Activated naive CD4-positive, alpha-beta T cell treated with anti-CD3 and anti-CD28 coated beads for 36 hours (primary cell): ENCODE results near the gene TSC1. TPM values are rescaled to one million over a fixed set of nuclear protein-coding genes. Genes with fewer than 3 reads are reported as not detected.

ENCODE experiments used
- CTCF ChIA-PET: fragments of 350-600 bp; sonication (Branson Sonifier 250); formaldehyde crosslinking; loops from one replicate; lab custom pipeline; 2021; ENCODE audit warnings: antibody characterized with exemption; lab: Charles Lee
- DNase-seq: peaks from one replicate; pipeline ENCODE4 v3.0.0-alpha.2; 2020
- H3K27ac Mint-ChIP-seq: one replicate; pipeline ENCODE4 v1.8.0; 2021; ENCODE audit warnings: mild to moderate bottlenecking, mixed read lengths
- H3K27me3 Mint-ChIP-seq: one replicate; pipeline ENCODE4 v1.8.0; 2021; ENCODE audit warnings: low read depth, mixed read lengths
- H3K36me3 Mint-ChIP-seq: one replicate; pipeline ENCODE4 v1.8.0; 2021; ENCODE audit warnings: low read depth, mixed read lengths
- H3K4me1 Mint-ChIP-seq: one replicate; pipeline ENCODE4 v1.8.0; 2021; ENCODE audit warnings: low read depth, mixed read lengths
- H3K4me3 Mint-ChIP-seq: one replicate; pipeline ENCODE4 v1.8.0; 2021; ENCODE audit warnings: mild to moderate bottlenecking, moderate library complexity, mixed read lengths
- H3K9me3 Mint-ChIP-seq: one replicate; pipeline ENCODE4 v1.8.0; 2021; ENCODE audit warnings: mixed read lengths
- intact Hi-C: fragments of 100-400 bp; cut with micrococcal nuclease; formaldehyde crosslinking; loops from one replicate; pipeline ENCODE4 v1.15.1; 2023
- total RNA-seq, 2 experiments: library from RNA; stranded (reverse); gene quantifications; one replicate each; pipeline ENCODE4 v1.2.3, GENCODE V29; 2021

TSC1 gene
- total RNA-seq, 2 experiments from 2014 or later: 18.8 to 19.7 TPM

DNA sequence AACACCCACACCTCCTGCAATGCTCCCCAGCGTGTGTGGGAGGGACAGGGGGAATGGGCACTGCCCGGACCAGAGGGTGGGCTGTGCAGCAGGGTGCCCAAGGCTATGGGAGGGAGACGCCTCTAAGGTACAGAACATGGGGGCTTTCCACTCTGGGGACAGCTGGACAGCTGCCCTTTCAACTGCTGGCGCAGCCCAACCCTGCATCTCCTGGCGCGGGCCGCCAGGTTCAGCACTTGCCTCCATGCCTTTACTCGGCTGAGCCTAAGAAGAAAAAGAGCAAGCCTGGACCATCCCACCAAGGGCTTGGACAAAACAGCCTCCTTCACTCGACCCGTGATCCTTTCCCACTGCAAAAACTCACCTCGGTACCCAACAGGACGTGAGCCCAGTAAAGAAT is 81.3 kb downstream of the TSC1 start:
- no peaks in the 10 kb centered on the region for H3K27me3 Mint-ChIP-seq
- H3K4me3 Mint-ChIP-seq: no peak overlapping the region
- H3K36me3 Mint-ChIP-seq: no peaks in the 10 kb centered on the region
- CTCF ChIA-PET: no interaction called here
- intact Hi-C loops: no loop called here
- no peaks in the 10 kb centered on the region for H3K9me3 Mint-ChIP-seq
- DNase-seq: no peak
- H3K27ac Mint-ChIP-seq: no peak overlapping the region
- peaks cover 1% of the 10 kb centered on the region for H3K4me1 Mint-ChIP-seq

DNA sequence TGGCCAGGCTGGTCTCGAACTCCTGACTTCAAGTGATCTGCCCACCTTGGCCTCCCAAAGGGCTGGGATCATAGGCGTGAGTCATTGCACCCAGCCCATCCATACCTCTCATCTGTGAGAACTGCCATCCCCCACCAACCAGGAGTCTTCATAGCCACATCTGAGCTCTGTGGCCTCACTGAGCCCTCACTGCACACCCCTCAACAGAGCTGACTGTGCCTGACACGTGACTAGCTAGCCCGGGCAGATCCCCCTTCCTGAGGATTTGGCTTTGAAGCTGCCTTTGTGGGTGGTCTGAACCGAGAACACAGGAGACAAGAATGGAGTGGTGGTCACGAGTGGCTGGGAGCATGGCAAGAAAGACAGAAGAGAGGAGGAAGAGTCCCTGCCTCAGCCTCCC is 81.9 kb downstream of the TSC1 start:
- DNase-seq: no peak

DNA sequence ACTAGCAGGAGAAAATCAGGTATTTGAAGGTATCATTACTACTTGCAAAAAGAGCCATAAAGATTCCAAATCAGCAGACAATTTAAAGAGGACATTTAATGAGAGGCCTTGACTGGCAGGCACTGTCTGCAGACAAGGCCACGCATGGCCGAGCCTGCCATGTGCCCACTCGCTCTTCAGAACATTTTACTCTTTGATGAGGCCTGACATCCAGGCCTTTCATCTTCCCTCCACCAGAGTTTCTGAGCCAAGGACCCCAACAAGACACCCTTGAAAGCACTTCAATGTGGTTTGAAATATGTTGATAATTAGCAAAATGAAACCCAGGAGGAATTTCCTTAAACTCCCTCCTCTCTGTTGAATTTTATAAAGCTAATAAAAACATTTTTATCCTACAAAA is 82.8 kb downstream of the TSC1 start:
- DNase-seq: no peak
- H3K36me3 Mint-ChIP-seq: no peaks in the 10 kb centered on the region
- H3K4me3 Mint-ChIP-seq: no peak overlapping the region
- intact Hi-C loops: no loop called here
- peaks cover 1% of the 10 kb centered on the region for H3K4me1 Mint-ChIP-seq
- H3K27ac Mint-ChIP-seq: no peak overlapping the region
- no peaks in the 10 kb centered on the region for H3K9me3 Mint-ChIP-seq
- CTCF ChIA-PET: no interaction called here
- H3K27me3 Mint-ChIP-seq: no peaks in the 10 kb centered on the region

More for the DNA sequence above, 81.9 kb downstream of the TSC1 start:
- Mint-ChIP-seq H3K27ac (no peak overlapping the region), H3K27me3 (no peaks in the 10 kb centered on the region), H3K4me3 (no peak overlapping the region), H3K9me3 (no peaks in the 10 kb centered on the region), H3K36me3 (no peaks in the 10 kb centered on the region), H3K4me1 (peaks cover 1% of the 10 kb centered on the region)
- intact Hi-C loops: no loop called here
- CTCF ChIA-PET: interaction anchor here (0.6 kb wide), 1 partner anchor 497 kb away, joined by 3 read pairs; no protein-coding TSS in a partner anchor

DNA sequence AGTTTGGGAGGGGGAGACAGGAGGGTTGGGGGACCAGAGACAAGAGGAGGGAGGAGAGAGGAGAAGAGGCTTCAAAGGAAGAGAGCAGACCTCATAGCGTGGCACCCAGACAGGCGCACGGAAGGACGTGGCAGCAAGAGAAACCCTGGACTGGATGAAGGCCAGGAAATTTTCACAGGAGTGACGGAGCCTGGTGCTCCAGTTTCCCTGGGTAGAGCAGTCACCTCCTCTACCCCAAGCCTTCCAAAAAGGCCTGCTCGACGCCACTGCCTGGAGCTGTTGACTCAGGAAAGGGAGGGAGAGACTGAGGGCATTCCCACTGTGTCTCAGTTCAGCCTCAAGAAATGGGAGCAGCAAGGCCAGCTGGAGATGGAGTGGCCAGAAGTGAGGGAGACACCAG is 85.7 kb downstream of the TSC1 start:
- Mint-ChIP-seq H3K36me3 (no peaks in the 10 kb centered on the region), H3K27ac (no peak overlapping the region), H3K27me3 (no peaks in the 10 kb centered on the region), H3K4me3 (no peak overlapping the region), H3K4me1 (peaks cover 1% of the 10 kb centered on the region), H3K9me3 (no peaks in the 10 kb centered on the region)
- CTCF ChIA-PET: interaction anchor here (0.6 to 0.7 kb wide), 2 partner anchors 30 to 51 kb away, joined by 3 to 4 read pairs; no protein-coding TSS in a partner anchor
- no peak for DNase-seq
- intact Hi-C loops: no loop called here

DNA sequence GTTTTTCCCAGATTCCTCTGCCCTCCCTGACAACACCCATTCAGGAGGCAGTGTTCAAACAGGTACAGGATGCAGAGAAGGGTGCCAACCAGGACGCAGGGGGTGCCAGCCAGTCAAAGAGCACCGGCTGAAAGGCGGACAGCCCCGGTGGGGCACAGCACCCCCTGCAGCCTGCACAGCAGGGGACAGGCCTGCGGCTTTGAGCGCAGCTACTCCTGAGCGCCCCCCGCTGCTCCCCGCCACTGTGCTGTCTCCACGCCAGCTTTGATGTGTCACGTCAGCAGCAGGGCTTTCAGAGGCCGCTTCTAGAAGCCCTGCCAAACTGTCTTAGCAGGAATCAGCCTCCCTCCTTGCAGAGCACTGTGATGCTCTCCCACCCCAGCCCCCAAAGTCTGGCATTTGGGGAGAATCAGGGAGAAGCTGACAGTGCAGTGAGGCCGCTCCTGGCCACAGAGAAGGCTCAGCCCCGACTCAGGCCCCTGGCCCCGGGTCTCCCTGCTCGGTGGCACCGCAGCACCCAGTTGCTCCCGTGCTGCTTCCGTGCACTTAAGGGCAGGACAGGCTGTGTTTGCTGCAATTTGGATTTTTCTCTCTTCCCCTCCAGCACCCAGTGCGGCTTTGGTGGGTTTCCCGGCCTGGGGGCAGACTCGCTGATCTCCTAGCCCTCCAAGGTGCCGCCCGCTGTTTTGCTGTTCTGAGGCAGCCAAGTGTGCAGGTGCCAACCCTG is 86.6 kb downstream of the TSC1 start:
- no peaks in the 10 kb centered on the region for H3K9me3 Mint-ChIP-seq
- no peak for DNase-seq
- CTCF ChIA-PET: no interaction called here
- no peak overlapping the region for H3K27ac Mint-ChIP-seq
- H3K36me3 Mint-ChIP-seq: no peaks in the 10 kb centered on the region
- no peak overlapping the region for H3K4me3 Mint-ChIP-seq
- no peaks in the 10 kb centered on the region for H3K27me3 Mint-ChIP-seq
- peaks cover 1% of the 10 kb centered on the region for H3K4me1 Mint-ChIP-seq
- intact Hi-C loops: no loop called here

DNA sequence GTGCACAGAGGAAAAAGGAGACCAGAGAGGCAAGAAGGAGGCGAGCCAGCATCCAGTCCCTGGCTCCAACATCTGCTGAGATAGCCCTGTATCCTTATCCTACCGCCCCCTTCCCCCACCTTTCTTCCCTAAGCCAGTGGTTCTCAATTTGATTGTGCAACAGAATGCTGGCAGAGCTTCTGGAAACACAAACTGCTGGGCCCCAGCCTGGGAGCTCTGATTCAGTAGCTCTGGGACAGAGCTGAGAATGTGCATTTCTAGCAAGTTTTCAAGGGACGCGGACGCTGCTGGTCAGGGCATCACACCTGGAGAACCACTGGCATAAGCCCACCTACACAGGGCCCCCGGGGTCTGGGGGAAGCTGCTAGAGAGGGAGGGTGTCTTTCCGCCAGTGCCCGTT is 87.4 kb downstream of the TSC1 start:
- H3K27ac Mint-ChIP-seq: no peak overlapping the region
- H3K4me1 Mint-ChIP-seq: no peaks in the 10 kb centered on the region
- H3K27me3 Mint-ChIP-seq: no peaks in the 10 kb centered on the region
- H3K36me3 Mint-ChIP-seq: no peaks in the 10 kb centered on the region
- intact Hi-C loops: no loop called here
- CTCF ChIA-PET: interaction anchor here (0.7 kb wide), 1 partner anchor 44 kb away, joined by 5 read pairs; no protein-coding TSS in a partner anchor
- no peak for DNase-seq
- H3K4me3 Mint-ChIP-seq: no peak overlapping the region
- no peaks in the 10 kb centered on the region for H3K9me3 Mint-ChIP-seq

DNA sequence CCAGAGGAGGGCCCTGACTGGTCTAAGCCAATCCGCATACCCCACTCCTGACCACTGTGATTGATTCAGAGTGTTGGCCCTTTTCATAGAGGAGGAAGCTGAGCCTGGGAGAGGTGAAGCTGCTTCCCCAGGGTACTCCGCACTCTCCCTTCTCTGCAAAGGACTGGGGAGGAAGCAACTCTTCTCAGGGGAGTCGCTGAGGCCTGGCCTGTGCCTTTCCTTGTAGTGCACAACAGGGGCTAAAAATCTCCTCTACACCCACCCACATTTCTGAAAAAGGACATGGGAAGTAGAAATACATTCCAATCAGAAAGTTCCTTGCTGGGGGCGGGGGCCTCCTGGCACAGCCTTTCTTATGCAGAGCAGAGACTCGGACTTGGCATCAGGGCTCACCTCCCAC is 88.5 kb downstream of the TSC1 start:
- Mint-ChIP-seq H3K9me3 (no peaks in the 10 kb centered on the region), H3K27ac (no peak overlapping the region), H3K4me1 (peaks cover 4% of the 10 kb centered on the region), H3K36me3 (no peaks in the 10 kb centered on the region), H3K27me3 (no peaks in the 10 kb centered on the region), H3K4me3 (no peak overlapping the region)
- intact Hi-C loops: no loop called here
- no peak for DNase-seq
- CTCF ChIA-PET: no interaction called here

DNA sequence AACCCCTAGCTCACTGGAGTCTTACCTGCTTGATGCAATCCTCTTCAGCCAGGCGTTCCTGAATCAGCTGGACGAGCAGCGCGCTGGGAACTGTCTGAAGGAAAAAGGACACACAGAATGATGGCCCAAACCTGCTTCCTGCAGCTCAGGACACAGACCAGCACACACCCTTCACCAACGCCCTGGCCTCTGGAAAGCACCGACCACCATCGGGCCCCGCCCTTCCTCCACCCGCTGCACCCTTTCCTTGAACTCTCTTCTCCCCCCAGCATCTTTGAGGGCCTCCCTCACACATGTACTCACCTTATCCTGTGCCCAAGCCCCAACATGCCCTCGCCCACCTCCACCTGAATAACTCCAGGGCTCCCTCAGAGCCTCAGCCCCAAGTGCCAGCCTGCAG is 89.6 kb downstream of the TSC1 start:
- no peaks in the 10 kb centered on the region for H3K9me3 Mint-ChIP-seq
- intact Hi-C loops: no loop called here
- no peak overlapping the region for H3K27ac Mint-ChIP-seq
- CTCF ChIA-PET: no interaction called here
- H3K27me3 Mint-ChIP-seq: no peaks in the 10 kb centered on the region
- no peak overlapping the region for H3K4me3 Mint-ChIP-seq
- no peaks in the 10 kb centered on the region for H3K36me3 Mint-ChIP-seq
- H3K4me1 Mint-ChIP-seq: peaks cover 8% of the 10 kb centered on the region
- DNase-seq: no peak

DNA sequence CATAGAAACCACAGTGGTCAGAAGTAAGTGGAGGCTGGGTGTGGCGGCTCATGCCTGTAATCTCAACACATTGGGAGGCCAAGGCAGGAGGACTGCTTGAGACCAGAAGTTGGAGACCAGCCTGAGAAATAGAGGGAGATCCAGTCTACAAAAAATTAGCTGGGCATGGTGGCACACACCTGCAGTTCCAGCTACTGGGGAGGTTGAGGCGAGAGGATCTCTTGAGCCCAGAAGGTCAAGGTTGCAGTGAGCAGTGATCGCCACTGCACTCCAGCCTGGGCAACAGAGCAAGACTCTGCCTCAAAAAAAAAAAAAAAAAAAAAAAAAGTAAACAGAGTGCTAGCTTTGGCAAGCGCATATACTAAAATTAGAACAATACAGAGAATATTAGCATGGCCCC is 90.9 kb downstream of the TSC1 start:
- H3K4me3 Mint-ChIP-seq: no peak overlapping the region
- peaks cover 18% of the 10 kb centered on the region for H3K4me1 Mint-ChIP-seq
- CTCF ChIA-PET: no interaction called here
- intact Hi-C loops: no loop called here
- no peak for DNase-seq
- H3K9me3 Mint-ChIP-seq: no peaks in the 10 kb centered on the region
- no peaks in the 10 kb centered on the region for H3K36me3 Mint-ChIP-seq
- H3K27me3 Mint-ChIP-seq: no peaks in the 10 kb centered on the region
- H3K27ac Mint-ChIP-seq: no peak overlapping the region

DNA sequence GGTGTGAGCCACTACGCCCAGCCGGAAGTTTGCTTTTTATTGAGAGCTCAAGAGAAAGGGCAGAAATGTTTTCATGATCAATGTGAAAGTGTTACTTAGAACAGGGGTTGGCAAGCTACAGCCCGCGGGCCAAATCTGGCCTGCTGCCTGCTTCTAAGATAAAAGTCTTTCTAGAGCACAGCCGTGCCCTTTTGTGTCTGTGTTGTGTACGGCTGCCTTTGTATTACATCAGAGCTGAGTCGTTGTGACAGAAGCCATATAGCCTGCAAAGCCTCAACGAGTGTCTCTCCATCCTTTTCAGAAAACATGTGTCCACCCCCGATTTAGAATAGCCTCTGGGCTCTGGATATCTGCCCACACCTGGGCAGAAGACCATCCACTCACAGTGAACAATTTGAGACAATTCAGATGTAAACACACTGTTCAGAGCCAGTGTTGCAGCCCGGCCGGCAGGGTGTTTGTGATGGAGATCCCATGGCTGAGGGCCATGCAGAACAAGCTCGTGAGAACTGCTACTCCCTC is 95.2 kb downstream of the TSC1 start:
- DNase-seq: peak; percentile 31
- peak overlapping the region; percentile 45 for H3K4me3 Mint-ChIP-seq
- intact Hi-C loops: loop anchor here (5.0 kb wide), 1 partner anchor 123 kb away; no protein-coding TSS in a partner anchor

DNA sequence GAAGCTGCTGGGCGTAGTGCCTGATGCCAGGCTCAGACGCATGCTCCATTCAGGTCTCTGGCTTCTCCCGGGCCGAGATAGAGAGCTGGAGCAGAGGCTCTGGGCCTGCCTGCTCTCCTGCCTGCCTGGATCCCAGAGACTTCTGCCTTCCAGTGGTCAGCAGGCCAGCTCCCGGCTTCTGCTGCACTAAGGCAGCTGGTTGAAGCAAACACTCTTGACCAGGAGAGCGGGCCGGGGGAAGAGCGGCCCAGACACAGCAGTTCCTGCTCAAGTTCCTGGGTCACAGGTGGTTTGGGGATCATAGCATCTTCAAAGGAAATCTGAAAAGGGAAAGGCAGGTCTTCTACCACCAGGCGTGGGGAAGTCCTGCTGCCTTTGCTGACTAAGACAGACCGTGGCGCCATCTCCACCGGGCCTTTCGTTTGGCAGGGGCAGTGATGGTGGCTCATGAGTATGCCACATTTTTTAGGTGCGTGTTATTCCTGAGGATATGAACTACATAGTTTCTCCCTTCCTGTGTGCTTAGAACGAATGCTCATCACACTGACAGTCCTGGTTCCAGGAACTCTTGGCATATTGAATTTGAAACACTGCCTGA is 97.4 kb downstream of the TSC1 start:
- no peak overlapping the region for H3K4me3 Mint-ChIP-seq
- no peak for DNase-seq
- H3K36me3 Mint-ChIP-seq: no peaks in the 10 kb centered on the region
- H3K27me3 Mint-ChIP-seq: no peaks in the 10 kb centered on the region
- intact Hi-C loops: loop anchor here (5.0 kb wide), 1 partner anchor 125 kb away; no protein-coding TSS in a partner anchor
- no peak overlapping the region for H3K27ac Mint-ChIP-seq
- CTCF ChIA-PET: interaction anchor here (0.5 to 0.6 kb wide), 2 partner anchors 53 to 109 kb away, joined by 3 to 4 read pairs; no protein-coding TSS in a partner anchor
- H3K4me1 Mint-ChIP-seq: peaks cover 19% of the 10 kb centered on the region
- H3K9me3 Mint-ChIP-seq: no peaks in the 10 kb centered on the region

More for the DNA sequence above, 95.2 kb downstream of the TSC1 start:
- peak overlapping the region; percentile 81 for H3K27ac Mint-ChIP-seq
- H3K4me1 Mint-ChIP-seq: peaks cover 19% of the 10 kb centered on the region
- H3K36me3 Mint-ChIP-seq: no peaks in the 10 kb centered on the region
- H3K27me3 Mint-ChIP-seq: no peaks in the 10 kb centered on the region
- no peaks in the 10 kb centered on the region for H3K9me3 Mint-ChIP-seq
- CTCF ChIA-PET: interaction anchor here (0.6 to 3.3 kb wide), 4 partner anchors 52 to 341 kb away, joined by 3 to 16 read pairs (median 4); no protein-coding TSS in a partner anchor

DNA sequence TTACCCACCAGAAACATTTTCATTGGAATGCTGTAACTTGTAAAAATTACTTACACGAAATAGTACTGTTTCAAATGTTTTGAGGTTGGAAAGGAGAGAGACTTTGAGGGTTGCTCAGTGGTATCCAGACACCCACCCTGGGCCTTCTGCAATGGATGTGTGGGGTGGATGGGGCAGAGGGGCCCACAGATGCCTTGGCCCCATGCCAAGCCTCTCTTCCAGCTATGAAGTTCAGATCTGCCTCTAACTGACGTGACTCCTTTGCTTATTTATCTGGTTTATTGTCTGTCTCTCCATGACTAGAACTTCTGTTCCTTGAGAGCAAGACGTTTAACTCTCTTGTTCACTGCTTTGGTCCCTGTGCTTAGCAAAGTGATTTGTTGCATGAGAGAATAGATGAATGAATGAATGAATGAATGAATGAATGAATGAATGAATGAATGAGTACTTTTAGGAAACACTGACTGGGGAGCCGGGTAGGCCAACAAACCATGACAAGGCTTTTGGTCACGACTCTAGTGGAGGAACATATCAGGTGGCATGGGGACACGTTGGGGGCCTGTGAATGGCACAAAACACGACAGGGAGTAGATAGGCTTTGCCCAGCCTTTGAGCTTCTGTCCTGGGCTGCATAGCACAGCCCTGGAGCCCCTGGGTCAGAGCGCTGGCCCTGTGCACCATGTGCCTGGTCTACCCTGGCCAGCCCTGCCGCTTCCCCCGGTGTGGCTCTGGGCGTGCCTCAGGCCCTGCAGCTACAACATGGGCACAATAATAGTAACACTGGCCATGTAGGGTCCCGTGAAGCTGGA is 98.1 kb downstream of the TSC1 start:
- Mint-ChIP-seq H3K9me3 (no peaks in the 10 kb centered on the region), H3K4me3 (no peak overlapping the region), H3K36me3 (no peaks in the 10 kb centered on the region), H3K27me3 (no peaks in the 10 kb centered on the region), H3K27ac (no peak overlapping the region), H3K4me1 (peaks cover 19% of the 10 kb centered on the region)
- no peak for DNase-seq
- intact Hi-C loops: loop anchor here (5.0 kb wide), 1 partner anchor 126 kb away; no protein-coding TSS in a partner anchor
- CTCF ChIA-PET: interaction anchor here (0.6 to 0.7 kb wide), 2 partner anchors 108 to 629 kb away, joined by 3 to 4 read pairs; no protein-coding TSS in a partner anchor
